Upper lobe of left lung (tissue), 6 donors: ENCODE results near the gene UBL5. TPM values are rescaled to one million over a fixed set of nuclear protein-coding genes. Genes with fewer than 3 reads are reported as not detected.

Experiments
- ATAC-seq, 2 donors: fragments of 200-7000 bp; cut with Tn5 transposase; one replicate each; pipeline ENCODE4 v1.9.1; 2022; ENCODE audit warnings: mild to moderate bottlenecking in 2 of 2, moderate library complexity in 2 of 2; ENCODE audit not compliant: low FRiP score in 2 of 2
- DNase-seq, 2 donors: peaks; one replicate each; pipeline ENCODE4 v3.0.0-alpha.2; 2019 to 2020
- H3K27ac ChIP-seq, 4 donors: fragments of 200-600 bp; sonication (generic); one replicate each; pipeline ENCODE4 v1.5.1; 2016 to 2019
- H3K27me3 ChIP-seq, 4 donors: fragments of 200-600 bp; sonication (generic); one replicate each; pipeline ENCODE4 v1.5.1; 2017 to 2019
- H3K36me3 ChIP-seq, 4 donors: fragments of 200-600 bp; sonication (generic); one replicate each; pipeline ENCODE4 v1.5.1; 2016 to 2019
- H3K4me1 ChIP-seq, 4 donors: fragments of 200-600 bp; sonication (generic); one replicate each; pipeline ENCODE4 v1.5.1; 2018 to 2019
- H3K4me3 ChIP-seq, 4 donors: fragments of 200-600 bp; sonication (generic); one replicate each; pipeline ENCODE4 v1.5.1; 2017 to 2019; ENCODE audit warnings: mild to moderate bottlenecking in 2 of 4, moderate library complexity in 1 of 4
- H3K9me3 ChIP-seq, 4 donors: fragments of 200-600 bp; sonication (generic); one replicate each; pipeline ENCODE4 v1.5.1; 2018 to 2019
- EP300 ChIP-seq, 4 donors: sonication (generic); formaldehyde crosslinking; IDR thresholded peaks; one replicate each; pipeline ENCODE4 v1.5.1; 2017; ENCODE audit warnings: antibody characterized with exemption in 4 of 4, control low read depth in 2 of 4
- POLR2A ChIP-seq, 4 donors: fragments of 450-650 bp; IDR thresholded peaks; one replicate each; pipeline ENCODE4 v1.5.1; 2016 to 2017; ENCODE audit warnings: antibody characterized with exemption in 4 of 4, mild to moderate bottlenecking in 2 of 4
- POLR2AphosphoS5 ChIP-seq, 2 donors: sonication (generic); formaldehyde crosslinking; IDR thresholded peaks; one replicate each; pipeline ENCODE4 v1.5.1; 2017; ENCODE audit warnings: antibody characterized with exemption in 2 of 2
- WGBS, 2 donors: methylation state at CpG; one replicate each; pipeline ENCODE4 v1.1.5; 2017 to 2018; 5-methylcytosine and 5-hydroxymethylcytosine counted together
- total RNA-seq, 6 donors: library from RNA; depleted of rRNA in 4 of 6; stranded (reverse); fragments of >200 nt in 4 of 6; gene quantifications; one replicate each; pipeline versions ENCODE4 v1.1.0 to v1.2.1, GENCODE V29; 2016 to 2021
- TF ChIP-seq, protein P1 (sequence below), 6 experiments: fragments of 450-650 bp in 4 of 6; fragments of 200-600 bp in 2 of 6; sonication (generic) in 2 of 6; IDR thresholded peaks; one replicate each; pipeline ENCODE4 v1.5.1; 2016 to 2019; ENCODE audit warnings: antibody characterized with exemption in 6 of 6
- donor health status: DM: no; HTN: no; CAD: no; lungs with moderate emphysema.
- donor health status: DM: no; HTN: yes; CAD: no; lungs with severe emphysema.

UBL5 gene
- total RNA-seq, 6 donors from 2014 or later: 61.8 to 405 (median 255) TPM

GRCh38 chr19:9871626-9872338 lies 44.1 kb downstream of the UBL5 start:
- Histone ChIP-seq H3K27ac (no peak overlapping the region), H3K9me3 (no peaks in the 10 kb centered on the region), H3K4me3 (no peak overlapping the region), H3K4me1 (no peaks in the 10 kb centered on the region), H3K36me3 (no peaks in the 10 kb centered on the region), H3K27me3 (no peaks in the 10 kb centered on the region)
- no peak for TF ChIP-seq POLR2AphosphoS5 (IDR thresholded peaks at IDR 0.05)
- no peak for TF ChIP-seq EP300 (IDR thresholded peaks at IDR 0.05)
- TF ChIP-seq, protein P1, sequence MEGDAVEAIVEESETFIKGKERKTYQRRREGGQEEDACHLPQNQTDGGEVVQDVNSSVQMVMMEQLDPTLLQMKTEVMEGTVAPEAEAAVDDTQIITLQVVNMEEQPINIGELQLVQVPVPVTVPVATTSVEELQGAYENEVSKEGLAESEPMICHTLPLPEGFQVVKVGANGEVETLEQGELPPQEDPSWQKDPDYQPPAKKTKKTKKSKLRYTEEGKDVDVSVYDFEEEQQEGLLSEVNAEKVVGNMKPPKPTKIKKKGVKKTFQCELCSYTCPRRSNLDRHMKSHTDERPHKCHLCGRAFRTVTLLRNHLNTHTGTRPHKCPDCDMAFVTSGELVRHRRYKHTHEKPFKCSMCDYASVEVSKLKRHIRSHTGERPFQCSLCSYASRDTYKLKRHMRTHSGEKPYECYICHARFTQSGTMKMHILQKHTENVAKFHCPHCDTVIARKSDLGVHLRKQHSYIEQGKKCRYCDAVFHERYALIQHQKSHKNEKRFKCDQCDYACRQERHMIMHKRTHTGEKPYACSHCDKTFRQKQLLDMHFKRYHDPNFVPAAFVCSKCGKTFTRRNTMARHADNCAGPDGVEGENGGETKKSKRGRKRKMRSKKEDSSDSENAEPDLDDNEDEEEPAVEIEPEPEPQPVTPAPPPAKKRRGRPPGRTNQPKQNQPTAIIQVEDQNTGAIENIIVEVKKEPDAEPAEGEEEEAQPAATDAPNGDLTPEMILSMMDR (IDR thresholded peaks at IDR 0.05): no peak
- no peak for TF ChIP-seq POLR2A (IDR thresholded peaks at IDR 0.05)
- WGBS, 2 donors: 59 to 64% methylated on average over 8 to 16 of the region's 16 CpGs
- ATAC-seq (no peak), DNase-seq (no peak)

GRCh38 chr19:9872618-9873242 lies 45.0 kb downstream of the UBL5 start:
- Histone ChIP-seq H3K4me3 (no peak overlapping the region), H3K4me1 (no peaks in the 10 kb centered on the region), H3K9me3 (no peaks in the 10 kb centered on the region), H3K27me3 (no peaks in the 10 kb centered on the region), H3K36me3 (no peaks in the 10 kb centered on the region), H3K27ac (no peak overlapping the region)
- no peak for ATAC-seq
- TF ChIP-seq, protein P1 (IDR thresholded peaks at IDR 0.05): no peak
- no peak for TF ChIP-seq POLR2AphosphoS5 (IDR thresholded peaks at IDR 0.05)
- TF ChIP-seq EP300 (IDR thresholded peaks at IDR 0.05): no peak
- TF ChIP-seq POLR2A (IDR thresholded peaks at IDR 0.05): no peak
- DNase-seq: no peak
- WGBS, 2 donors: 91 to 94% methylated on average over 6 to 8 of the region's 8 CpGs

DNA sequence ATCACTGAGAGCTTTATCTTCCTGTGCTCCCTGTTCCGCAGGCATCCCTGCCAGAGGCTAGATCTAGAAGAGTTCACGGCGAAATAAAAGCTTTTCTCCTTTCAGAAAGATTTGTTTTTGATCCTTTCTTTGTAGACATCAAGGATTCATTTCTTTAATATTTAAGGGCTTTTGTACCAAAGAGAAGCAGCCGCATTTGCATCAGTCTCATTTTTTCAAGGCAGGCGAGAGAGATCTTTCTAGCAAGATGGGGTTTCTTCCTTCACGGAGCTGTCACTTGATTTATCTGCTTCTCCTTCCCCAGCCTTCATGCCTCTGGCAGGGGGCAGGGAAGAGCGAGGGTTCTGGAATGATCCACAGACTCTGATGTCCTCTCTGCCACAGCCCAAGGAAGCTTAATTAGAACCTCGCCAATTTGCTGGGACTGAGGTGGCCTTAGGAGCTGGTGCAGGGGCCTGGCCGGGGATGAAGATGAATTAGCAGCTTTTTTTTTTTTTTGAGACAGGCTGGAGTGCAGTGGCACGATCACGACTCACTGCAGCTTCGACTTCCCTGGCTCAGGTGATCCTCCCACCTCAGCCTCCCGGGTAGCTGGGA lies 47.4 kb downstream of the UBL5 start:
- ATAC-seq: no peak
- Histone ChIP-seq H3K27me3 (no peaks in the 10 kb centered on the region), H3K4me1 (no peaks in the 10 kb centered on the region), H3K36me3 (no peaks in the 10 kb centered on the region), H3K9me3 (no peaks in the 10 kb centered on the region), H3K4me3 (no peak overlapping the region), H3K27ac (no peak overlapping the region)
- 67 to 72% methylated on average over 13 of the region's 13 CpGs for WGBS, 2 donors
- TF ChIP-seq POLR2A (IDR thresholded peaks at IDR 0.05): no peak
- no peak for TF ChIP-seq POLR2AphosphoS5 (IDR thresholded peaks at IDR 0.05)
- no peak for TF ChIP-seq EP300 (IDR thresholded peaks at IDR 0.05)
- TF ChIP-seq, protein P1 (IDR thresholded peaks at IDR 0.05): no peak
- no peak for DNase-seq

GRCh38 chr19:9875796-9876195 lies 48.1 kb downstream of the UBL5 start:
- no peak for DNase-seq
- no peak for ATAC-seq
- Histone ChIP-seq H3K27ac (no peak overlapping the region), H3K4me1 (no peaks in the 10 kb centered on the region), H3K9me3 (no peaks in the 10 kb centered on the region), H3K36me3 (no peaks in the 10 kb centered on the region), H3K27me3 (no peaks in the 10 kb centered on the region), H3K4me3 (no peak overlapping the region)
- no peak for TF ChIP-seq POLR2A (IDR thresholded peaks at IDR 0.05)
- TF ChIP-seq, protein P1 (IDR thresholded peaks at IDR 0.05): no peak
- TF ChIP-seq EP300 (IDR thresholded peaks at IDR 0.05): no peak
- no peak for TF ChIP-seq POLR2AphosphoS5 (IDR thresholded peaks at IDR 0.05)
- 72 to 79% methylated on average over 5 of the region's 5 CpGs for WGBS, 2 donors
